ENCODE data around the gene MYMK.

Gene MYMK

DNA sequence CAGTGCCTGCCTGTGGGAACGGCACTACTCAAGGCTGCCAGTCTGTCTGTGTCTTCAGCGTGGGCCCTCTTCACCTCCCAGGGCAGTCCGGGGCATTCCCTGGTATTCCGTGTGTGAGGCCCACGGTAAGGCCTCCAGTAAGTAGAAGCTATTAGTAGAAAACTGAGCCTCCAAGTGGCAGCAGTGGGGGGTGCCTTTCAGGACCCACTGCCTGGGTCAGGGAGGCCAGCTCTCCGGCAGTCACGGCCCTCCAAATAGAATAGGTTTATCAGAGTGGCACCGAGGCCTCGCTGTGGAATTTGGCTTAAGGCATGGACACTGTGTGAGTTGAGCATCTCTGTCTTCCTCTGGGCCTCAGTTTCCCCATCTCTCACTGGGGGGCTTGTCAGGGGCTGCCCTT lies 32.8 kb upstream of the MYMK start:
- TF ChIP-seq, protein P1, sequence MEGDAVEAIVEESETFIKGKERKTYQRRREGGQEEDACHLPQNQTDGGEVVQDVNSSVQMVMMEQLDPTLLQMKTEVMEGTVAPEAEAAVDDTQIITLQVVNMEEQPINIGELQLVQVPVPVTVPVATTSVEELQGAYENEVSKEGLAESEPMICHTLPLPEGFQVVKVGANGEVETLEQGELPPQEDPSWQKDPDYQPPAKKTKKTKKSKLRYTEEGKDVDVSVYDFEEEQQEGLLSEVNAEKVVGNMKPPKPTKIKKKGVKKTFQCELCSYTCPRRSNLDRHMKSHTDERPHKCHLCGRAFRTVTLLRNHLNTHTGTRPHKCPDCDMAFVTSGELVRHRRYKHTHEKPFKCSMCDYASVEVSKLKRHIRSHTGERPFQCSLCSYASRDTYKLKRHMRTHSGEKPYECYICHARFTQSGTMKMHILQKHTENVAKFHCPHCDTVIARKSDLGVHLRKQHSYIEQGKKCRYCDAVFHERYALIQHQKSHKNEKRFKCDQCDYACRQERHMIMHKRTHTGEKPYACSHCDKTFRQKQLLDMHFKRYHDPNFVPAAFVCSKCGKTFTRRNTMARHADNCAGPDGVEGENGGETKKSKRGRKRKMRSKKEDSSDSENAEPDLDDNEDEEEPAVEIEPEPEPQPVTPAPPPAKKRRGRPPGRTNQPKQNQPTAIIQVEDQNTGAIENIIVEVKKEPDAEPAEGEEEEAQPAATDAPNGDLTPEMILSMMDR (IDR thresholded peaks at IDR 0.05; ENCODE audit: low read depth, low read length) = no peak
- no peak for TF ChIP-seq EZH2phosphoT487 (IDR thresholded peaks at IDR 0.05; ENCODE audit: low read depth)
- Histone ChIP-seq H3K9me3 (ENCODE audit: insufficient read depth, low read length) (no peaks in the 10 kb centered on the region), H3K4me1 (ENCODE audit: low read length) (no peaks in the 10 kb centered on the region), H3K27me3 (ENCODE audit: low read depth, low read length) (peaks cover 6% of the 10 kb centered on the region), H2AFZ (ENCODE audit: low read depth, low read length) (no peak overlapping the region), H3K4me2 (ENCODE audit: low read length) (no peak overlapping the region), H4K20me1 (ENCODE audit: insufficient read depth, low read length) (no peaks in the 10 kb centered on the region), H3K36me3 (replicated peaks; ENCODE audit: low read depth, low read length) (no peaks in the 10 kb centered on the region), H3K79me2 (ENCODE audit: low read length) (no peaks in the 10 kb centered on the region), H3K4me3 (ENCODE audit: low read length) (no peak overlapping the region), H3K9ac (ENCODE audit: low read length) (no peak overlapping the region), H3K27ac (ENCODE audit: low read length) (no peak overlapping the region)

DNA sequence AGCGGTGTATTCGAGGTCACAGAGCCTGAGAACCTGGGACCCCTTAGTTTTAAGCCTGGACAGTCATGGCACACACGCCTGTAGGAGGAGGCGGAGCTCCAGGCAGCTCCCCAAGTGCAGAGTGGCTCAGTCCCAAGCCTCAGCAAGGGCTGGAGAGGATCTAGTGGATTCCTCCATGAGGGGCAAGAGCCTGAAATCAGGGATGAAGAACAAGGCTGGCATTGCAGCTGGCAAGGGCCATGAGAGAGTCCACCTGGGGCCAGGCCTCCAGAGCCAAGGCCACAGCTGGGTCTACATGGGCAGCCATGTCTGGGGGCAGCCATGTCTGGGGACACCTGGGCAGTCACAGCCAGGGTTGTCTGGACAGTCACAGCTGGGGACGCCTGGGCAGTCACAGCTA lies 31.6 kb upstream of the MYMK start:
- no peaks in the 10 kb centered on the region for H3K4me1 ChIP-seq (ENCODE audit: low read length)
- H3K9ac ChIP-seq (ENCODE audit: low read length) = no peak overlapping the region
- peaks cover 6% of the 10 kb centered on the region for H3K27me3 ChIP-seq (ENCODE audit: low read depth, low read length)
- no peak overlapping the region for H3K4me3 ChIP-seq (ENCODE audit: low read length)
- no peak overlapping the region for H2AFZ ChIP-seq (ENCODE audit: low read depth, low read length)
- H3K27ac ChIP-seq (ENCODE audit: low read length) = no peak overlapping the region
- H3K79me2 ChIP-seq (ENCODE audit: low read length) = no peaks in the 10 kb centered on the region
- H4K20me1 ChIP-seq (ENCODE audit: insufficient read depth, low read length) = no peaks in the 10 kb centered on the region
- H3K36me3 ChIP-seq (replicated peaks; ENCODE audit: low read depth, low read length) = no peaks in the 10 kb centered on the region
- no peak overlapping the region for H3K4me2 ChIP-seq (ENCODE audit: low read length)
- no peaks in the 10 kb centered on the region for H3K9me3 ChIP-seq (ENCODE audit: insufficient read depth, low read length)
- no peak for TF ChIP-seq EZH2phosphoT487 (IDR thresholded peaks at IDR 0.05; ENCODE audit: low read depth)
- TF ChIP-seq, protein P1 (IDR thresholded peaks at IDR 0.05; ENCODE audit: low read depth, low read length) = no peak

DNA sequence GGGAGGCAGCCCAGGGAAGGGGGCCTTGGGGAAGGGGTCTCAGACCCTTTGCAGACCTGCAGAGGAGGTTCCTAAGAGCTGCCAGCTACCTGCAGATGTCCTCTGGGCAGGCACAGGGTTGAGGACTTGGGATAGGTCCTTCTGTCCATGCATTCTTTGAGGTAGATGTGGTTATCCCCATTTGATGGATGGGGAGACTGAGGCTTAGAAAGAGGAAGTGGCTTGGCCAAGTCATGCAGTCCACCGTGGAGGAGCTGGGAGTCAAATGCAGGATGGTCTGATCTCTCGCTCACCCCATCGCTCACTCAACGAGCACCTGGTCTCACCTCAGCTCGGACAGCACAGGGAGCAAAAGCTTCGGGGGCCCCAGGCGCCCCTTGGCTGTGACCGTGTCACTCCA lies 30.0 kb upstream of the MYMK start:
- no peaks in the 10 kb centered on the region for H4K20me1 ChIP-seq (ENCODE audit: insufficient read depth, low read length)
- H3K4me1 ChIP-seq (ENCODE audit: low read length) = no peaks in the 10 kb centered on the region
- no peak overlapping the region for H3K4me3 ChIP-seq (ENCODE audit: low read length)
- H3K9me3 ChIP-seq (ENCODE audit: insufficient read depth, low read length) = no peaks in the 10 kb centered on the region
- no peak overlapping the region for H2AFZ ChIP-seq (ENCODE audit: low read depth, low read length)
- no peak overlapping the region for H3K27ac ChIP-seq (ENCODE audit: low read length)
- H3K79me2 ChIP-seq (ENCODE audit: low read length) = no peaks in the 10 kb centered on the region
- peaks cover 5% of the 10 kb centered on the region for H3K27me3 ChIP-seq (ENCODE audit: low read depth, low read length)
- no peak overlapping the region for H3K4me2 ChIP-seq (ENCODE audit: low read length)
- H3K9ac ChIP-seq (ENCODE audit: low read length) = no peak overlapping the region
- H3K36me3 ChIP-seq (replicated peaks; ENCODE audit: low read depth, low read length) = no peaks in the 10 kb centered on the region
- TF ChIP-seq, protein P1 (IDR thresholded peaks at IDR 0.05; ENCODE audit: low read depth, low read length) = no peak
- no peak for TF ChIP-seq EZH2phosphoT487 (IDR thresholded peaks at IDR 0.05; ENCODE audit: low read depth)

DNA sequence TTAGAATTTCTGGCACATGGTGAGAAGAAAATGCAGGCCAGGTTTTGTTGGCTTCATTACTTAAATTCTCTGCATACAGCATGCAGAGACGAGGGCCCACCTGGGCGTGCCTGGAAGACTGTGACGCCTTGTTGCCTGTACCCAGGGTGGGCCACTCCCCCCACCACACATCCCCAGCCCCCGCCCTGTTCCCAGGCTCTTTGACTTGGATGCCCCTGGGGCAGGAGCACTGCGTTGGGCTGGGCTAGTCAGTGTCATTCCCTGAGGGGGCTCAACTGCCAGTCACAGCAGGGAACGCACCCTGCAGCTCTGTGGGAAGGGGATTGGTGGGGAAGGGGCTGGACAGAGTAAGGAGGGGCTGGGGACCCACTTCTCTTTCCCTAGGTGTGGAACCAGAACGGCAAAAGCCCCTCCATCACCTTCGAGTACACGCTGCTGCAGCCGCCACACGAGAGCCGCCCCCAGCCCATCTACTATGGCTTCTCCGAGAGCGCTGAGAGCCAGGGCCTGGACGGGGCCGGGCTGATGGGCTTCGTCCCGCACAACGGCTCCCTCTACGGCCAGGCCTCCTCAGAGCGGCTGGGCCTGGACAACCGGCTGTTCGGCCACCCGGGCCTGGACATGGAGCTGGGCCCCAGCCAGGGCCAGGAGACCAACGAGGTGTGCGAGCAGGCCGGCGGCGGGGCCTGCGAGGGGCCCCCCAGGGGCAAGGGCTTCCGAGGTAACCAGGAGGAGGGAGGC lies 29.4 kb upstream of the MYMK start:
- Histone ChIP-seq H3K4me3 (ENCODE audit: low read length) (no peak overlapping the region), H3K9ac (ENCODE audit: low read length) (no peak overlapping the region), H3K79me2 (ENCODE audit: low read length) (no peaks in the 10 kb centered on the region), H4K20me1 (ENCODE audit: insufficient read depth, low read length) (no peaks in the 10 kb centered on the region), H3K9me3 (ENCODE audit: insufficient read depth, low read length) (no peaks in the 10 kb centered on the region), H2AFZ (ENCODE audit: low read depth, low read length) (no peak overlapping the region), H3K36me3 (replicated peaks; ENCODE audit: low read depth, low read length) (no peaks in the 10 kb centered on the region), H3K27me3 (ENCODE audit: low read depth, low read length) (peaks cover 3% of the 10 kb centered on the region), H3K4me2 (ENCODE audit: low read length) (no peak overlapping the region), H3K27ac (ENCODE audit: low read length) (no peak overlapping the region), H3K4me1 (ENCODE audit: low read length) (no peaks in the 10 kb centered on the region)
- no peak for TF ChIP-seq EZH2phosphoT487 (IDR thresholded peaks at IDR 0.05; ENCODE audit: low read depth)
